ENCODE measurements around the gene USP40.

The USP40 gene

DNA sequence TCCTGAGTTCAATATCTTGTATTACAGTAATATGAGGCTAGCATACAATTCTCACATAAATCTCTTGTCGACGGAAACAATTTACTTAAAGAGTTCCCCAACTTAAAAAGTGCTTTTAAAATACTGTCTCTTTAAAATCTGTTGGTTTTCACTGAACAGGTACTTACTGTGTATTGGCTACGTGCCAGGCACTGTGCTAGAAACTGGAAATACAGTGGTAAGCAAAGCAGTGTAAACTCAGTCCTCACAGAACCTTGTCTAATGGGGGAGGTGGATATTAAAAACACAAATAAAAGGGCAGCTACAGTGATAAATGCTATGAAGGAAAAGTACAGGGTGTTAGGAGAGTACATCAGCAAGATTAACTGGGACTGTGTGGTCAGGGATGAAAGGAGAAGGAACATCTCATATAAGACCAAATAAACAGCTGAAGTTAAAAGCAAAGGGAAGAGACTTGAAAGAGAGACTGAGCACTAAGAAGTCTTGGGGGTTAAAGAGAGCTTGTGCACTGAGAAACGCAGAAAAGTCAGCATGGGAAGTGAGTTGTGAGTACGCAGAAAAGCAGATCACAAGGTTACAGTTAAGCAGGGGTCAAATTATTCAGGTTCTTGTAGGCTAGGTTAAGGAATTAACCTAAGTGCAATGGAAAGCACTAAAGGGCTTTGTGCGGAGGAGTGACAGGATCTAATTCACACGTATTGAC, 52.5 kb downstream of the USP40 start:
- peak; percentile 35 for DNase-seq (ENCODE audit: low read depth)

DNA sequence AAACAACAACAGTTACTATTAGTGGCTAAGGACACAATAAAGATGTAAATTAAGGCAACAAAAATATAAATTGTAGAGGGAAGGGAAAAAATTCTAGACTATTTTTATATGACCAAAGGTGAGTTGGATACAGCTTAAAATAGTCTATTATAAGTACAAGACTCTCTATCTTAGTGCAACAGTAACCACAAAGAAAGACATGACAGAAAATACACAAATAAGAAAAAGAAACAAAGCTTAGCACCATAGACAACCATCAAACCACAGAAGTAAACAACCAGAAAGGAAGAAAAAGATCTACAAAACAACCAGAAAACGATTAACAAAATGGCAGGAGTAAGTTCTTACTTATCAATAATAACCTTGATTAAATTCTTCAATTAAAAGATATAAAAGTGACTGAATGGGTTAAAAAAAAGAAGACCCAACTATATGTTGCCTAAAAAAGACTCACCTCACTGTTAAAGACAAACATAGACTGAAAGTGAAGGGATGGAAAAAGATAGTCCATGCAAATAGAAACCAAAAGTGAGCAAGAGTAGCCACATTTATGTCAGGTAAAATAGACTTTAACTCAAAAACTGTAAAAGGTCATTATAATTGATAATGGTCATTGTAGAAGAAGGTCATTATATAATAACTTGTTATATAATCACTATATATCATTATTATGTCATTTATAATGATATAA, 62.5 kb downstream of the USP40 start:
- no peak for DNase-seq (ENCODE audit: low read depth)
- TF ChIP-seq, protein P1, sequence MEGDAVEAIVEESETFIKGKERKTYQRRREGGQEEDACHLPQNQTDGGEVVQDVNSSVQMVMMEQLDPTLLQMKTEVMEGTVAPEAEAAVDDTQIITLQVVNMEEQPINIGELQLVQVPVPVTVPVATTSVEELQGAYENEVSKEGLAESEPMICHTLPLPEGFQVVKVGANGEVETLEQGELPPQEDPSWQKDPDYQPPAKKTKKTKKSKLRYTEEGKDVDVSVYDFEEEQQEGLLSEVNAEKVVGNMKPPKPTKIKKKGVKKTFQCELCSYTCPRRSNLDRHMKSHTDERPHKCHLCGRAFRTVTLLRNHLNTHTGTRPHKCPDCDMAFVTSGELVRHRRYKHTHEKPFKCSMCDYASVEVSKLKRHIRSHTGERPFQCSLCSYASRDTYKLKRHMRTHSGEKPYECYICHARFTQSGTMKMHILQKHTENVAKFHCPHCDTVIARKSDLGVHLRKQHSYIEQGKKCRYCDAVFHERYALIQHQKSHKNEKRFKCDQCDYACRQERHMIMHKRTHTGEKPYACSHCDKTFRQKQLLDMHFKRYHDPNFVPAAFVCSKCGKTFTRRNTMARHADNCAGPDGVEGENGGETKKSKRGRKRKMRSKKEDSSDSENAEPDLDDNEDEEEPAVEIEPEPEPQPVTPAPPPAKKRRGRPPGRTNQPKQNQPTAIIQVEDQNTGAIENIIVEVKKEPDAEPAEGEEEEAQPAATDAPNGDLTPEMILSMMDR (IDR thresholded peaks at IDR 0.05; ENCODE audit: control insufficient read depth, extremely low read depth, insufficient read depth): no peak
- H3K4me3 ChIP-seq (ENCODE audit: low read depth, low read length): no peak overlapping the region

More for the DNA sequence above, 52.5 kb downstream of the USP40 start:
- TF ChIP-seq, protein P1 (IDR thresholded peaks at IDR 0.05; ENCODE audit: control insufficient read depth, extremely low read depth, insufficient read depth): no peak
- H3K4me3 ChIP-seq (ENCODE audit: low read depth, low read length): no peak overlapping the region

DNA sequence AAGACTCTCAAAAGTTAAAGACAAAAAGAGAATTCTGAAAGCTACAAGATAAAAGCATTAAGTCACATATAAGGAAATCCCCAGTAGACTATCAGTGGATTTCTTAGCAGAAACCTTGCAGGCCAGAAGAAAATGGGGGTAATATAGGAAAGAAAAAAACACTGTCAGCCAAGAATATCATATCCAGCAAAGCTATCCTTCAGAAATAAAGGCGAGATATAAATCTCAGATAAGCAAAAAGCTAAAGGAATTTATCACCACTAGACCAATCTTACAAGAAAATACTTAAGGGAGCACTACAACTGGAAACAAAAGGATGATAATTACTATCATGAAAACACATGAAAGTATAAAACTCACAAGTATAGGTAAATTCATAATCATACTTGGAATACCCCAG, 63.1 kb downstream of the USP40 start:
- no peak for DNase-seq (ENCODE audit: low read depth)
- no peak overlapping the region for H3K4me3 ChIP-seq (ENCODE audit: low read depth, low read length)
- TF ChIP-seq, protein P1 (IDR thresholded peaks at IDR 0.05; ENCODE audit: control insufficient read depth, extremely low read depth, insufficient read depth): no peak

DNA sequence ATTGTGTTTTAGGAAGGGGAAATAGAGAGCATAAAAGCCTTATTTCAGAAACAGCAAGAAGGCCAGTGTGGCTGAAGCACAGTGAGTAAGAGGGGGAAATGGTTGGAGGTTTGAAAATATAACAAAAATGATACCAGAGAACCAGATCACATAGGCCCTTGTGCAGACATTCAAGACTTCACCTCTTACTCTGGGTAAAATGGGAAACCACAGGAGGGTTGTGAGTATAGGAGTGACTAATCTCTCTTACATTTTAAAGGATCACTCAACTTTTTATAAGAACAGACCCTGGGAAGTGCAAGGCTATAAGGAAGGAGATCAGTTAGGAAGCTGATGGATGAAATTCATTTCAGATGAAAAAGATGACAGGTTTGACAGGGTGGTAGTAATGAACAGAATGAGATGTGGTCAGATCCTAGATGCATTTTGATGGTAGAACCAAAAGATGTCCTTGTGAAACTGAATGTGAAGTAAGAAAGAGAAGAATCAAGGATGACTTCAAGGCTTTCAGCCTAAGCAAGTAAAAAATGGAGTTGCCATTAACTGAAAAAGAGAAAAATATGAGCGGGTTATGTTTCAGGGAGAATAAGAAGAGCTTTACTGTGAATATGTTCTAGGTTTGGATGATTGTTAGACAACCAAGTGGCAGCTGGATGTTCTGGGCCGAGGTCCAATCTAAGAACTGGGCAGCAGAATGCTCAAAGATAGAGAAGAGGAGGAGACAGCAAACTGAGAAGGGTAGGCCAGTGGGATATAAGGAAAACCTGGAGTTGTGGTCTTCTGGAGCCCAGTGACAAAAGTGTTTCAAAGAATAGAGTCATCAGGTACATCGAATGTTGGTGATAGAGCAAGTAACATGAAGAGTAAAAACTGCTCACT, 65.1 kb downstream of the USP40 start:
- H3K4me3 ChIP-seq (ENCODE audit: low read depth, low read length): no peak overlapping the region
- TF ChIP-seq, protein P1 (IDR thresholded peaks at IDR 0.05; ENCODE audit: control insufficient read depth, extremely low read depth, insufficient read depth): no peak
- no peak for DNase-seq (ENCODE audit: low read depth)

DNA sequence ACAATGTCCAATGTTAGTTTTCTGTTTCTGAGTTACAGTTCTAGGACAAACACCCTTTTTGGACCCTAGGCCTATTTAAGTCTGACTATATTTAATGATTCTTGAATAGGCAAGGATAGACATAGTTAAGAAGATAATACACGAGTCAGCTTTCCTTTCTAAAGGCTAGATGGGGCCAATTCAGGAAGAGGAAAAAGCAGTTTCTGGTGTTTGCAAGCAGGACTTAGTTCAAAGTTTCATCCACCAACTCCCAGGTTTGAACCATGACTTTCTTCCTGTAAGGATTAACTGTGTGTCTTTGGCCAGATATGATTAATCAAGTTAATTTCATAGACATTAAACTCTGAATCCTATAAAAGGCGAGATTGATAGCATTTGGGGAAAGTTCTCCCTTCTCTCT, 66.7 kb downstream of the USP40 start:
- DNase-seq (ENCODE audit: low read depth): no peak
- TF ChIP-seq, protein P1 (IDR thresholded peaks at IDR 0.05; ENCODE audit: control insufficient read depth, extremely low read depth, insufficient read depth): no peak
- no peak overlapping the region for H3K4me3 ChIP-seq (ENCODE audit: low read depth, low read length)

DNA sequence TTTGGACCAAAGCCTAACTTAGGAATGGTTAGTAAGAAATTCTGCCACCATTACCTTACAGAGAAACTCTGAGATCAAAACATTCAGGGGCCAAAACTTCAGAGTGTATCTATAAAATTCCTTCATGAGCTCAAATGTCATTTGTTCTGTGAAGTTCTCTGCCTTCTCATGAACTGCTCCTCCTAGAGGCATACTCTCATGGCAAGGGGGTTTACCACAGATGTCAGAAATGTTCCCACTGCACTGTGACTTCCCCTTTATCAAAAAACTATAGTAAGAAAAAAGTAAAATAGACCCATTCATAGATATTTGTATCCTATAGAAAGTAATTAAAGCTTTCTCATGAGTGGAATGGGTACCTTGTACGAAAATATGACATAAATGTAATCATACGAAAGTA, 68.5 kb downstream of the USP40 start:
- DNase-seq (ENCODE audit: low read depth): no peak
- TF ChIP-seq, protein P1 (IDR thresholded peaks at IDR 0.05; ENCODE audit: control insufficient read depth, extremely low read depth, insufficient read depth): no peak
- H3K4me3 ChIP-seq (ENCODE audit: low read depth, low read length): no peak overlapping the region

Measured in LNCaP clone FGC (cell line).